Vagina (tissue), 2 donors: ENCODE measurements around the gene DNTT.

Experiments used
- CTCF ChIP-seq, 3 experiments: fragments of 450-650 bp in 2 of 3; fragments of 200-600 bp in 1 of 3; sonication (generic) in 1 of 3; IDR thresholded peaks; one replicate each; pipeline ENCODE4 v1.5.1; 2017 to 2019; ENCODE audit warnings: antibody characterized with exemption in 3 of 3, mild to moderate bottlenecking in 2 of 3, moderate library complexity in 2 of 3
- POLR2A ChIP-seq, 2 donors: fragments of 450-650 bp; IDR thresholded peaks; one replicate each; pipeline ENCODE4 v1.6.1; 2017; ENCODE audit warnings: antibody characterized with exemption in 2 of 2, mild to moderate bottlenecking in 2 of 2, moderate library complexity in 2 of 2

DNA sequence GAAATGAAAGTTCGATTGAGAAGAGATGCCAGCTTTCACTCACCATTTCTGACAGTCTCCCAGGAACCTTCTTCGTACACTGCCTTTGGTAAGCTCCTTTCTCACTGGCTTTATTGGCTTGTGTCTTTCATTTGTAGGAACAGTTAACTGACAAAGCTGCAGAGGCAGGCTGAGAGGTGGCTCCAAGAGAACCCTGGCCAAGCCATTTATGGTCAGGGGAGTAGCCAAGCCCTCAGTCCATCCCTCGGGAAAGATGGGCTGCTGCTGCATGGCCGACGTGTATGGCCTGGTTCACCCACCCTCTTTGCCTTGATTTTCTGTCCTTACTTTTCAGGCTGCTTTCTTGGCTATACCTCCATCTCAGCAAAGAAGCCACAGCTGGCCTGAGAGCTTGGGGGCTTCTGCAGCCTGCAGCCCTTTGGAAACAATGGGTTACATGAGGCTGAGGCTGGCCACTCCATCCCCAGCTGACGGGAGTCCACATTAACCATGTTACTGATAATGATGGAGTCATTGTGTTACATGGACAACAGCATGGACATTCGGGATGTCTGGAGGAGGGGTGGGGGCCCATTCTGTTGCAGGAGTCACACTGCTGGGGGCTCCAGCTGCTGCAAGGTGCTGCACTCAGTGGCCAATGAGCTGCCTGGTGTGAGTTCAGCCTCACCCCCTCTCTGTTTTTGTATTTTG is 54.8 kb downstream of the DNTT start, which contains the start of gene OPALIN:
- TF ChIP-seq CTCF (IDR thresholded peaks at IDR 0.05) (no peak), POLR2A (IDR thresholded peaks at IDR 0.05) (no peak)
